ENCODE measurements around the gene PIGR.
A peak's percentile ranks its signal among the peaks of the same experiment; 100 is the strongest.
"Not testable (repeated sequence)": the region's sequence is repeated elsewhere in the genome, so short reads cannot be mapped to it uniquely, and the experiment has no call there.

PIGR gene

DNA sequence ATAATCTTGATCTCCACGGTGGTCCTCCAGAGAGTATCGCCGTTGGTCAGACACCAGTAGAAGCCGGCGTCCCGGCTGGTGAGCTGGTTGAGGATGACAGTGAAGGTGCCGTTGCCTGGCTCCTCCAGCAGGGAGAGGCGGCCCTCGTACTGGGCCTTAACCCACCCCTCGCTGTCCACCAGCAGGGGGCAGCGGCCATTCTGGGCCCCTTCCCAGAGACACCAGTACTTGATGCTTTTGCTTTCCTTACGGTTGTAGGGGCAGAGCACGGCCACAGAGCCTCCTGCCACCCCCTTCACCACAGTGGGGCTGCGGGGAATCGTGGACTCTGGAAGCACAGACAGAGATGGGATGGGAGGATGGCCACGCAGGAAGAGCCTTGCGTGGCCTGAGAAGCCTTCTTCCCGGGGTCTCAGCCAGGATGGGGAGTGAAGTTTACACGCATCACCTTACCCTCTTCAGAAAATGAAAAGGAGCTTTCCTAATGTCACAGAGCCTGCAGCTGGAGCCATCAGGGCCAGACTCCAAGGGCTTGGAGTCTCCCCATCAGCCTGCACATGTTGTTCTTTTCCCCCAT, 10.7 kb downstream of the PIGR start:
- DNase-seq (ENCODE audit: low read depth in 2 of 2, low spot score in 1 of 2) = no peak

DNA sequence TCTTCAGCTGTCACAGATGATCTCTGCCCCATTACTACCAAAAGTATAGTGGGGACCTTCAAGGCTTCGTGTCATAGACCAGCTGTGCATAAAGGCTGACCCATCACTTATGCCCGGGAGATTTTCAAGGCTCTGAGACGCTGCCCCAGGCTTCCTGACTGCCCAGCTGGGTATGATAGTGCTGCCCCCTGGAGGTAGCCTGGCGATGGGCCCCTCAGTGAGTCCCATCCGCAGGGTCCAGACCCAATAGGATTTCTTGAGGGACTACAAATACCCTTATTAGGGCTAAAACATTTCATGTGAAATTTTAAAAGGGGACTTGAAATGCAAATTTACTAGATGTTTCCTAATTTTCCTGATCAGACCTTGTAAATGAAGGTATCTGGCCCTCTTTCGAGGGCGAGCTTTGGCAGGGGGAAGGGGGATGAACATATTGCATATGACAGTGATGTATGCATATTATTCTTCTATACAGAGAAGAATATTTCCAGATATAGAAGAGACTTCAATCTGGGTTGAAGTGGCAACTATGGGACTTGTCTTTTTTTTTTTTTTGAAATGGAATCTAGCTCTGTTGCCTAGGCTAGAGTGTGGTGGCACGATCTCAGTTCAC, 12.8 kb downstream of the PIGR start:
- peak; percentile 44 to 58 for DNase-seq (ENCODE audit: low read depth in 2 of 2, low spot score in 1 of 2)

- DNase-seq (ENCODE audit: low read depth in 2 of 2, low spot score in 1 of 2) = no peak
Observed at GRCh38 chr1:206932177-206932576, 14.1 kb downstream of the PIGR start.

GRCh38 chr1:206931709-206932108, 14.6 kb downstream of the PIGR start:
- no peak for DNase-seq (ENCODE audit: low read depth in 2 of 2, low spot score in 1 of 2)

DNA sequence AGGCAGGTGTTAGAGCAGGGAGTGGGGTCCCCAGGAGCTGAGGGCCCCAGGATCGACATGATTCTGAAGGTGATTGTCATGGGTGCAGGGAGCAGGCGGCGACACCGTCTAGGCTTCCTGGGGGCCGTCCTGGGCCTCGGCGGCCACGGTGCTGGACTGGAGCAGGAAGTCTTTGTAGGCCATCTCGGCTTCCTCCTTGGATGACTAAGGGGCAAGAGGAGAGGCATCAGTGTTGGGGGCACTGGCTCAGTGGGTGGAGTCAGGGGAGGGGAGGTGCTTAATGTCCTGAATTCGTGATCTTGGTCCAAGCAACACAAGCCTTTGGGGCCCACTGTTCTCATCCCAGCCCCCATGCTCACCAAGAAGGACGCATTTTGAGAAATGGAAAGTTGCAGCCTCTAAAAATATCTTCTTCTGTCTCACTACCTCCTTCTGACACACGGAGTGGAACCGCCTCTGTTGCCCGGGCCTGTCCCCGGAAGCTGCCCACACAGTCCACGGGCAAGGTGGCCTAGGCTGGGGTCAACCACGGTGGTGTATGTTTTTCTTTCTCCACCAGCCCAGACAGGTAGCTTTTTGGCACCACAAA, 16.0 kb downstream of the PIGR start:
- DNase-seq (ENCODE audit: low read depth in 2 of 2, low spot score in 1 of 2) = peak in 1 of 2 donors; percentile 30

- DNase-seq (ENCODE audit: low read depth in 2 of 2, low spot score in 1 of 2) = no peak
Observed at GRCh38 chr1:206929524-206929923, 16.7 kb downstream of the PIGR start.

- no peak for DNase-seq (ENCODE audit: low read depth in 2 of 2, low spot score in 1 of 2)
Observed at GRCh38 chr1:206926286-206926685, 20.0 kb downstream of the PIGR start.

DNA sequence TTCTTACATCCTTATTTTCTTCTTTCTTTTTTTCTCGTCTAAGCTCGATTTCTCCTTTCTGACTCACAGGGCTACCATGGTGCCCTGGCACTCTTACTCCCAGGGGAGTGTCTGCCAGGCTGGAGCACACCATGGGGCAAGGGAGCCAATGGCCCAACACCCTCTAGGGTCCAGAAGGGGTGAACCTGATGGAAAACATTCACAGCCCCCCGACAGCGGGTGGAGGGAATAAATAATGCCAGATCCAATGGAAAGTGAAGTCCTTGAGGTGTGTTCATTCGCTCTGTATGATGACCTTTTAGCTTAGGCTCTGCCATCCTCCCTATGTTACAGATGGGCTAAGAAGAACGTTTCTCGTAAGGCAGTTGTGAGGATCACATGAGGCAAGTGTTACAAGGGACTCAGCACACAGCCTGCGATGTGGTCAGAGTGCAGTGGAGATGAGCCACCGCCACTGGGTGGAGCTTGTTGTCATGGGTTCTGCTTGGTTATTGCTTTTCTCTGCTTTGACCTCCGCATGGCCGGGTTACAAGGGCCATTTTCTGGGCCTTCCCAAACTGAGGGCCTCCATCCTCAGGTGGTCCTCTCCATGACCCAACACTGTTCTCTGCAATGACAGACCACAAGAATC, 21.0 kb downstream of the PIGR start:
- DNase-seq (ENCODE audit: low read depth in 2 of 2, low spot score in 1 of 2) = peak in 1 of 2 donors; percentile 51

DNA sequence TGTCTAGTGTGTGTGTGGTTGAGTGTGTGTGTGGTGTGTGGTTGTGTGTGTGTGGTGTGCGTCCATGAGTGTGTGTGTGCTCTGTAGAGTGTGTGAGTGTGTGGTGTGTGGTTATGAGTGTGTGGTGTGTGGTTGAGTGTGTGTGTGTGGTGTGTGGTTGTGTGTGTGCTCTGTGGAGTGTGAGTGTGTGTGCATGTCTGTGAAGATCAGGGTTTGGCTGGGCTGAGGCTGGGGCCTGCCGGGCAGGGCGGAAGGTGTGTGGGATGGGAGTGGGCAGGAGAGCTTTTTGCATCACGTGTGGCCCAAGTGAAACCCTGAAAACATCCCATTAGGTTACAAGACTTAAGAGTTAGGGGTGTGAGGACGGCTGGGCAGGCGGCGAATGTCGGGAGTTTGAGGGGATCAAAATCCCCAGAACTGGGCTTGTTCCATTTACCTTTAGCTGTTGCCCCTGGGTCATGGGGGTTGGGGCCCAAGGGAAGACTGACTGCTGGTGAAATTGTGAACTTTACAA, 21.6 kb downstream of the PIGR start:
- DNase-seq (ENCODE audit: low read depth in 2 of 2, low spot score in 1 of 2) = peak in 1 of 2 donors; percentile 18

GRCh38 chr1:206923961-206924557, 22.2 kb downstream of the PIGR start:
- not testable (repeated sequence) for DNase-seq (ENCODE audit: low read depth in 2 of 2, low spot score in 1 of 2)

GRCh38 chr1:206923009-206923960, 23.0 kb downstream of the PIGR start:
- peak; percentile 40 to 52 for DNase-seq (ENCODE audit: low read depth in 2 of 2, low spot score in 1 of 2)

DNA sequence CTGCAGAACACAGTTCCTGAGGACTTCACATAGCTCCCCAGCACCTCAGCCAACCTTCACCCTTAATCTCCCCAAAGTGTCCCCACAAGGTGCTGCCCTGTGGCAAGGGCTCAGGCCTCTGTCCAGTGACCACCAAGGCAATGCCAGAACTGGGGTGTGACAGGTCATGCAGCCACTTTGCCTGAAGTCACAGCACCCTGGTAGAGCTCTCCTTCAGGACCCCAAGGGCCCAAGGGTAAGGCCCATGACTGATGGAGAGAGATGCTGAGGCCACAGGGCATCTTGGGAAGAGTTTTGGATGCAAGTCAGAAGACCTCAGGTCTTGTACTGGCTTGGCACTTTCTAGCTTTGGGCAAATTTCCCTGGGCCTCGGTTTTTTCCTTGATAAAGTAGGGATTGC, 23.7 kb downstream of the PIGR start:
- no peak for DNase-seq (ENCODE audit: low read depth in 2 of 2, low spot score in 1 of 2)

DNA sequence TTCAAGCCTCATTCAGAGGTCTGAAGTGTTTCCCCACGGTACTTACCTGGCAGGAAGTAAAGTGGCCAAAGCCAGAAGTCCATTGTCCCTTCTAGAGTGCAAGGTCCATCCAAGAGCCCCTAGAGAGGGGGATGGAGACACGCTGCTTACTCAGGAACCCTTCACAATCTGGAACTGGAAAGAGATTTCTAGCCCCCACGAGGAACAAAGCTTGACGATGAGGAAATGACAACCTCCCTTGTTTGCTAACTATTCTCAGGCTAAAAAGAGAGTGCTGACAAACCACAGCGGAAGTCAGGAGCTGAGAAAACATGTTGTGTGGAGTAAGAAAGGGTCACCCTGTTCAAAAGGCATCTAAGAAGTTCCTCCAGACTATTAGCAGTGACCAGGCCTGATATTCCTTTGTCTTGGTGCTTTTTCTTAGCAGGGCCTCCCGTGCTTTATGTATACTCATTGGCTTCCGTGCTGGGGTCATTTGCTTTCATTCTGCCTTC, 24.4 kb downstream of the PIGR start, which contains the start of gene FCMR:
FCMR (minus strand) TSS at position 170 of the 494 bp plus-strand sequence; CDS start at position 83, 87 bp downstream.
- no peak for DNase-seq (ENCODE audit: low read depth in 2 of 2, low spot score in 1 of 2)

DNA sequence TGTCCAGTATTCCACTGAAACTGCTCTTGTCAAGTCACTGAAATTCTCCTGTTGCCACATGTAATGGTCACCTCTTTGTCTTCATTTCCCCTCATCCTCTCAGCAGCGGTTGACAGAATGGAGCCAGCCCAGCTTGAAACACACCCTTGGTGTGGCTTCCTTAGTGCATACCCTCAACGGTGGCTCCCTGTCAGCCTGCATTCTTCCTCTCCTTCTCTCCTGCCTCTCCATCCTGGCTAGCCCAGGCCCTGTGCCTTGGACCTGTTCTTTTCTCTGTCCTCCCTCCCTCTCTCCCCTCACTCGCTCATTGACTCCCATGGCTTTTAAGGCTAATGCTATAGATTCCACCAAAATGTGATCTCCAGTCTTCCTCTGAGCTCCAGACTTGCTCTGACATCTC, 28.2 kb downstream of the PIGR start:
- no peak for DNase-seq (ENCODE audit: low read depth in 2 of 2, low spot score in 1 of 2)

DNA sequence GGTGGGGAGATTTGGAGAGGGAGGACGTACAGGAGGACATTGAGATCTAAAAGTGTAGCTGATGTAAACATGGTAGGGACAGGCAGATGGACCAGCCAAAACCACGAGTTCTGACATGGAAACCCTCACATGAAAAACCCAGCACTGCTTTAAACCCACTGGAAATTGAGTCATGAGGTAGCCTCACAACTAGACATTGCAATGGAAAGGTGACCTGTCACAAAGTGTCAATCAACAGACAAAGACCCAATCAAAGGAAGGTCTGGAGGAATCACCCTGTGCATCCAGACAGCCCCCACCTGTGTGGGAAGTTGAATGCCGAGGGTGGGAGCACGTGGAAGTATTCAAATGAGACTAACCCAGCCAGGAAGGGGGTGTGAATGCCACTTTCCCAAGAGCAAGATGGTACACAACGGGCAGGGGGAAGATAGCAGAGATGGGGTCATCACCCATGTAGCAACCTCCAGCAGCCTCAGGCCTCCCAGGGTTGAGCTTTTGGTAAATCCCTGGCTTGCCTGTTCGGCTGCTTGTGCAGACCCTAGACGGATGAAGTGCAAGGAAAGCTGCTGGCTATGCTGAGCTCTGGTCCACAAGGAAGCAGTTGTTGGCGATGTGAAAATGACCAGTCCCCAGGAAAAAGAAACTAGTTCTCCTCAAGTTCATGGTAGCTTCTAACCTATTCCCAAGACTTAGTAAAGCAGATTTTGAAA, 30.1 kb downstream of the PIGR start:
- DNase-seq (ENCODE audit: low read depth in 2 of 2, low spot score in 1 of 2) = no peak

- DNase-seq (ENCODE audit: low read depth in 2 of 2, low spot score in 1 of 2) = no peak
Observed at GRCh38 chr1:206915030-206915735, 31.1 kb downstream of the PIGR start.

- no peak for DNase-seq (ENCODE audit: low read depth in 2 of 2, low spot score in 1 of 2)
Observed at GRCh38 chr1:206913766-206914537, 32.3 kb downstream of the PIGR start.

- peak; percentile 23 to 39 for DNase-seq (ENCODE audit: low read depth in 2 of 2, low spot score in 1 of 2)
Observed at GRCh38 chr1:206912445-206913095, 33.7 kb downstream of the PIGR start.
